ENCODE results near the gene FGL2.
"Not testable (repeated sequence)": the region's sequence is repeated elsewhere in the genome, so short reads cannot be mapped to it uniquely, and the experiment has no call there.

DNA sequence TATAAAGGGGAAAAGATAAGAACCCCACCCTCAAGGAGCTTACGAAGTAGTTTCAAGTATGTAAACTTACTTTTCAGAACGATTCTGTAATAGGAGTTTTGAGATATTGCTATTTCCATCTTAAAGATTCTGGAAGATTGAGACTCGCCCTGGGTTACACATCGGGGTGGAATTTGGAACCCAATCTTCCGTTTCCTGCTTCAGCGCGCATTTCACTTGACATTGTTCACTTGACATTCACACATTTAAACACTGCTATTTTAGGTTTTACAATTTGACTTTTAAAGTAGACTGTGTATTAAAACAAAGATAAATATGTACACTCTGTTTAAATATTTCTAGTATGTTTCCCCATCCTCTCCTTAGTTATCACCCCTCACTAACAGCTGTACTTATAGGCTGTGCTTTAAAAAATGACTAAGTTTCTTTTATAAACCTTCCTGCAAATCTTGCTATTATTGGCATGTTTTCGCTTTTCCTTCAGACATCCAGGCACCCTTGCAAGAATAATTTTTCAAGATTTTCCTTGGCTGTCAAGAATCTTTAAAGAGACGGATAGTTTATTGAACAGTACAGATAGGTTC is 22.2 kb downstream of the FGL2 start:
- TF ChIP-seq ZNF423 (CRISPR knock-in tag; IDR thresholded peaks at IDR 0.05); ZNF138 (CRISPR knock-in tag; conservative IDR thresholded peaks at IDR 0.05); ZBTB43 (CRISPR knock-in tag; IDR thresholded peaks at IDR 0.05); JUN (CRISPR knock-in tag; IDR thresholded peaks at IDR 0.05): not testable (repeated sequence)
- TF ChIP-seq, protein P1, sequence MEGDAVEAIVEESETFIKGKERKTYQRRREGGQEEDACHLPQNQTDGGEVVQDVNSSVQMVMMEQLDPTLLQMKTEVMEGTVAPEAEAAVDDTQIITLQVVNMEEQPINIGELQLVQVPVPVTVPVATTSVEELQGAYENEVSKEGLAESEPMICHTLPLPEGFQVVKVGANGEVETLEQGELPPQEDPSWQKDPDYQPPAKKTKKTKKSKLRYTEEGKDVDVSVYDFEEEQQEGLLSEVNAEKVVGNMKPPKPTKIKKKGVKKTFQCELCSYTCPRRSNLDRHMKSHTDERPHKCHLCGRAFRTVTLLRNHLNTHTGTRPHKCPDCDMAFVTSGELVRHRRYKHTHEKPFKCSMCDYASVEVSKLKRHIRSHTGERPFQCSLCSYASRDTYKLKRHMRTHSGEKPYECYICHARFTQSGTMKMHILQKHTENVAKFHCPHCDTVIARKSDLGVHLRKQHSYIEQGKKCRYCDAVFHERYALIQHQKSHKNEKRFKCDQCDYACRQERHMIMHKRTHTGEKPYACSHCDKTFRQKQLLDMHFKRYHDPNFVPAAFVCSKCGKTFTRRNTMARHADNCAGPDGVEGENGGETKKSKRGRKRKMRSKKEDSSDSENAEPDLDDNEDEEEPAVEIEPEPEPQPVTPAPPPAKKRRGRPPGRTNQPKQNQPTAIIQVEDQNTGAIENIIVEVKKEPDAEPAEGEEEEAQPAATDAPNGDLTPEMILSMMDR (IDR thresholded peaks at IDR 0.05), result not testable (repeated sequence)
- TF ChIP-seq, protein P2, sequence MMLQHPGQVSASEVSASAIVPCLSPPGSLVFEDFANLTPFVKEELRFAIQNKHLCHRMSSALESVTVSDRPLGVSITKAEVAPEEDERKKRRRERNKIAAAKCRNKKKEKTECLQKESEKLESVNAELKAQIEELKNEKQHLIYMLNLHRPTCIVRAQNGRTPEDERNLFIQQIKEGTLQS (CRISPR knock-in tag; conservative IDR thresholded peaks at IDR 0.05), result not testable (repeated sequence)
- TF ChIP-seq, protein P3, sequence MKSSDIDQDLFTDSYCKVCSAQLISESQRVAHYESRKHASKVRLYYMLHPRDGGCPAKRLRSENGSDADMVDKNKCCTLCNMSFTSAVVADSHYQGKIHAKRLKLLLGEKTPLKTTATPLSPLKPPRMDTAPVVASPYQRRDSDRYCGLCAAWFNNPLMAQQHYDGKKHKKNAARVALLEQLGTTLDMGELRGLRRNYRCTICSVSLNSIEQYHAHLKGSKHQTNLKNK (CRISPR knock-in tag; IDR thresholded peaks at IDR 0.05), result not testable (repeated sequence)
- TF ChIP-seq, protein P4, sequence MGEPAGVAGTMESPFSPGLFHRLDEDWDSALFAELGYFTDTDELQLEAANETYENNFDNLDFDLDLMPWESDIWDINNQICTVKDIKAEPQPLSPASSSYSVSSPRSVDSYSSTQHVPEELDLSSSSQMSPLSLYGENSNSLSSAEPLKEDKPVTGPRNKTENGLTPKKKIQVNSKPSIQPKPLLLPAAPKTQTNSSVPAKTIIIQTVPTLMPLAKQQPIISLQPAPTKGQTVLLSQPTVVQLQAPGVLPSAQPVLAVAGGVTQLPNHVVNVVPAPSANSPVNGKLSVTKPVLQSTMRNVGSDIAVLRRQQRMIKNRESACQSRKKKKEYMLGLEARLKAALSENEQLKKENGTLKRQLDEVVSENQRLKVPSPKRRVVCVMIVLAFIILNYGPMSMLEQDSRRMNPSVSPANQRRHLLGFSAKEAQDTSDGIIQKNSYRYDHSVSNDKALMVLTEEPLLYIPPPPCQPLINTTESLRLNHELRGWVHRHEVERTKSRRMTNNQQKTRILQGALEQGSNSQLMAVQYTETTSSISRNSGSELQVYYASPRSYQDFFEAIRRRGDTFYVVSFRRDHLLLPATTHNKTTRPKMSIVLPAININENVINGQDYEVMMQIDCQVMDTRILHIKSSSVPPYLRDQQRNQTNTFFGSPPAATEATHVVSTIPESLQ (CRISPR knock-in tag; IDR thresholded peaks at IDR 0.05), result not testable (repeated sequence)

Data from WTC11 (cell line).